ENCODE results near the gene RPA3.

DNA sequence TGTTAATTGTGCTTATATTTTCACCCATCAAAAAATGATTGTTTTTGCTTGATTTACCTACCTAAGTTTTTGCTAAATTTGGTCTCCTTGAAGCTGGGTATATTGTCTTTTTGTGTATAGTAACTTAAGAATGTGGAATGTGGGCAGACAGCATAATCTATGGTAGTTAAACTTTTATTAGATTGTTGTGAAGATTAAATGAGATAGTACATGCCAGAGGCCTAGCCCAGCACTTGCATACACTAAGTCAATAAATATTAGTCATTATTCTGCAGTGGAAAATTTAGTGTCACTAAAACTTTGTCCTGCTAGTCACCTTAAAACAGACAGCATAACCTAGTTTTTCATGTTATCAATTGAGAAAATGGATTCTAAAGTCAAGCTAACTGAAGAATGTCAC lies 19.3 kb upstream of the RPA3 start:
- TF ChIP-seq, protein P1, sequence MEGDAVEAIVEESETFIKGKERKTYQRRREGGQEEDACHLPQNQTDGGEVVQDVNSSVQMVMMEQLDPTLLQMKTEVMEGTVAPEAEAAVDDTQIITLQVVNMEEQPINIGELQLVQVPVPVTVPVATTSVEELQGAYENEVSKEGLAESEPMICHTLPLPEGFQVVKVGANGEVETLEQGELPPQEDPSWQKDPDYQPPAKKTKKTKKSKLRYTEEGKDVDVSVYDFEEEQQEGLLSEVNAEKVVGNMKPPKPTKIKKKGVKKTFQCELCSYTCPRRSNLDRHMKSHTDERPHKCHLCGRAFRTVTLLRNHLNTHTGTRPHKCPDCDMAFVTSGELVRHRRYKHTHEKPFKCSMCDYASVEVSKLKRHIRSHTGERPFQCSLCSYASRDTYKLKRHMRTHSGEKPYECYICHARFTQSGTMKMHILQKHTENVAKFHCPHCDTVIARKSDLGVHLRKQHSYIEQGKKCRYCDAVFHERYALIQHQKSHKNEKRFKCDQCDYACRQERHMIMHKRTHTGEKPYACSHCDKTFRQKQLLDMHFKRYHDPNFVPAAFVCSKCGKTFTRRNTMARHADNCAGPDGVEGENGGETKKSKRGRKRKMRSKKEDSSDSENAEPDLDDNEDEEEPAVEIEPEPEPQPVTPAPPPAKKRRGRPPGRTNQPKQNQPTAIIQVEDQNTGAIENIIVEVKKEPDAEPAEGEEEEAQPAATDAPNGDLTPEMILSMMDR (IDR thresholded peaks at IDR 0.05) = no peak
- TF ChIP-seq POLR2A (IDR thresholded peaks at IDR 0.05) = no peak
